Keratinocyte (primary cell): ENCODE data around the gene MICAL3. TPM values are rescaled to one million over a fixed set of nuclear protein-coding genes. Genes with fewer than 3 reads are reported as not detected.

Experiments used
- DNase-seq: peaks from one replicate; pipeline ENCODE4 v3.0.0-alpha.2; 2011; ENCODE audit warnings: low read depth, missing footprints, low spot score
- FAIRE-seq: peaks from 2 replicates; lab custom pipeline; 2011; peaks lifted over from hg19 to GRCh38; lab: Jason Lieb, UNC
- H2AFZ ChIP-seq: 2 replicates; pipeline ENCODE4 v1.6.0; 2012; ENCODE audit warnings: low read length, control low read depth, inconsistent platforms; ENCODE audit not compliant: control insufficient read depth
- H3K27ac ChIP-seq: 2 replicates; pipeline ENCODE4 v1.5.1; 2011; ENCODE audit warnings: low read length; ENCODE audit not compliant: control insufficient read depth, insufficient read depth
- H3K27me3 ChIP-seq: 3 replicates; pipeline ENCODE4 v1.6.0; 2011; ENCODE audit warnings: low read length; ENCODE audit not compliant: control insufficient read depth, insufficient read depth; ENCODE audit errors: extremely low read depth
- H3K36me3 ChIP-seq, 2 experiments: 2 replicates in 1 of 2; 3 replicates in 1 of 2; pipeline ENCODE4 v1.5.1; 2011; ENCODE audit warnings: low read length in 2 of 2, mild to moderate bottlenecking in 1 of 2; ENCODE audit not compliant: control insufficient read depth in 2 of 2, insufficient read depth in 2 of 2; ENCODE audit errors: extremely low read depth in 1 of 2
- H3K4me1 ChIP-seq: 3 replicates; pipeline ENCODE4 v1.5.1; 2011; ENCODE audit warnings: low read length; ENCODE audit not compliant: control insufficient read depth, insufficient read depth; ENCODE audit errors: extremely low read depth
- H3K4me2 ChIP-seq: 3 replicates; pipeline ENCODE4 v1.6.0; 2011; ENCODE audit warnings: low read depth, low read length; ENCODE audit not compliant: control insufficient read depth, insufficient read depth; ENCODE audit errors: extremely low read depth
- H3K4me3 ChIP-seq, 3 experiments: fragments of 200-600 bp in 1 of 3; sonication (generic) in 1 of 3; 2 replicates in 2 of 3; 3 replicates in 1 of 3; pipeline ENCODE4 v1.5.1; 2011 to 2016; ENCODE audit warnings: low read length in 3 of 3, mild to moderate bottlenecking in 3 of 3, control low read depth in 2 of 3, inconsistent platforms in 1 of 3, low read depth in 1 of 3, mixed read lengths in 1 of 3, mixed run types in 1 of 3, moderate library complexity in 1 of 3; ENCODE audit not compliant: control insufficient read depth in 2 of 3, insufficient read depth in 2 of 3; ENCODE audit errors: extremely low read depth in 1 of 3
- H3K79me2 ChIP-seq: 2 replicates; pipeline ENCODE4 v1.6.0; 2012; ENCODE audit warnings: low read length; ENCODE audit not compliant: control insufficient read depth, insufficient read depth
- H3K9ac ChIP-seq: 3 replicates; pipeline ENCODE4 v1.6.0; 2011; ENCODE audit warnings: low read length; ENCODE audit not compliant: control insufficient read depth, insufficient read depth; ENCODE audit errors: extremely low read depth
- H3K9me1 ChIP-seq: 3 replicates; pipeline ENCODE4 v1.6.0; 2011; ENCODE audit warnings: low read length; ENCODE audit not compliant: control insufficient read depth, insufficient read depth; ENCODE audit errors: extremely low read depth
- H3K9me3 ChIP-seq: 2 replicates; pipeline ENCODE4 v1.5.1; 2012; ENCODE audit warnings: low read depth, low read length; ENCODE audit not compliant: control insufficient read depth
- H4K20me1 ChIP-seq: 3 replicates; pipeline ENCODE4 v1.6.0; 2011; ENCODE audit warnings: low read length; ENCODE audit not compliant: control insufficient read depth, insufficient read depth; ENCODE audit errors: extremely low read depth
- CTCF ChIP-seq, 3 experiments: IDR thresholded peaks in 1 of 3; conservative IDR thresholded peaks in 1 of 3; optimal IDR thresholded peaks in 1 of 3; 2 replicates in 2 of 3; 3 replicates in 1 of 3; pipeline versions ENCODE3 to v1.5.1; 2011; ENCODE audit warnings: low read length in 3 of 3, mild to moderate bottlenecking in 3 of 3, moderate library complexity in 2 of 3, control low read depth in 1 of 3, inconsistent platforms in 1 of 3; ENCODE audit not compliant: insufficient read depth in 2 of 3; ENCODE audit errors: extremely low read depth in 1 of 3
- EZH2 ChIP-seq: IDR thresholded peaks from one replicate; pipeline ENCODE4 v1.6.1; 2012; ENCODE audit warnings: inconsistent platforms, mild to moderate bottlenecking, low read length, moderate library complexity
- dilution Hi-C: fragments of 300-500 bp; cut with MboI; formaldehyde crosslinking; loops from one replicate; pipeline ENCODE4 v1.7.0; 2020; ENCODE audit warnings: low sequenced_read_pairs; ENCODE audit not compliant: extremely low pct_ligation_motif_present
- polyA plus RNA-seq, 5 experiments: library from polyadenylated mRNA; depleted of rRNA in 3 of 5; stranded (reverse) in 3 of 5; stranded (forward) in 1 of 5; unstranded in 1 of 5; fragments of >200 nt; gene quantifications; 1 replicate in 1 of 5; 2 replicates in 3 of 5; 3 replicates in 1 of 5; pipeline versions ENCODE4 v1.2.1 to v1.2.3, GENCODE V29; 2011 to 2012; ENCODE audit warnings: missing spikeins in 2 of 5, low read depth in 1 of 5, low replicate concordance in 1 of 5

The MICAL3 gene
- polyA plus RNA-seq, 1 donor (not counting 4 experiments of a cell fraction or from before 2014, with no cell fraction given) = 27.9 TPM

DNA sequence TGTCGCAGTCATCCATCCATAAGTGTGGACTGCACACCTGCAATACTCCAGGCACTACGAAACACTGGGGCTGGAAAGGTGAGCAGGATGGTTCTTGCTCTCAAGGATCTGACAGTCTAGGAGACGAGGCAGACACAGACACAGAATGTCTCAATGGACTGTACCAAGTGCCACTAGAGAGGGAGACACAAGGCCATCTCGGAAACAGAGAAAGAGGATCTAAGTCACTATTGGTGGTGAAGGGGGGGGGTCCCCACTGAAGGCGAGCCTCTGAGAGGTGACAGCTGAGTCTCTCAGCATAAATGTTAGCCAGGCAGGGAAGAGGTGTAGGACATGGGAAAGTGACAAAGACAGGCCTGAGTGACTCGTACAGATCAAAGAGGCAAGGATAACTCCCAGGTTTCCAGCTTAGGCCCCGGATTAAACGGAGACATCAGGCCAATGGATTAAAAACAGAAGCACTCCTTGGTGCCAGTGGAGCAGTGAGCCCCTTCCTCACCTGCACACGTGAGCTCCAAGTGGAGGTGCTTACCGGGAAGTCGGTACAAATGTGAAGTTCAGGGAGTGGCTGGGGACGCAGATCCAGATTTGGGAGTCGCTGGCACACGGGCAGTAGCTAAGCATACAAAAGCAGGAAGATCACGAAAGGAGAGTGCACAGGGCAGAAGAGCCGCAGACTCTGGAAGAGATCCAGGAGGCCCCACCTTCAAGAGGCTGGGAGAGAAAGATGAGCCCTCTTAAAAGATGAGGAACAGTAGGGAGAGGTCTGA is 117.2 kb downstream of the MICAL3 start:
- H3K4me2 ChIP-seq = no peak overlapping the region
- no peak overlapping the region for H3K27ac ChIP-seq
- no peak overlapping the region for H3K4me3 ChIP-seq
- peaks cover 29 to 48% of the 10 kb centered on the region in 2 experiments for H3K36me3 ChIP-seq
- DNase-seq (no peak), FAIRE-seq (no peak)
- dilution Hi-C loops = no loop called here
- H3K9me1 ChIP-seq = peaks cover 7% of the 10 kb centered on the region
- peaks cover 14% of the 10 kb centered on the region for H3K4me1 ChIP-seq
- TF ChIP-seq CTCF (optimal IDR thresholded peaks at IDR 0.05 in 1 of 3, IDR thresholded peaks at IDR 0.05 in 1 of 3, conservative IDR thresholded peaks at IDR 0.05 in 1 of 3; ENCODE audit: extremely low read depth in 1 of 3, insufficient read depth in 2 of 3, low read length in 3 of 3) (no peak), EZH2 (no peak)
- no peaks in the 10 kb centered on the region for H3K27me3 ChIP-seq
- peaks cover 92% of the 10 kb centered on the region for H3K79me2 ChIP-seq
- no peak overlapping the region for H2AFZ ChIP-seq
- peaks cover 28% of the 10 kb centered on the region for H4K20me1 ChIP-seq
- no peak overlapping the region for H3K9ac ChIP-seq
- H3K9me3 ChIP-seq = no peaks in the 10 kb centered on the region

DNA sequence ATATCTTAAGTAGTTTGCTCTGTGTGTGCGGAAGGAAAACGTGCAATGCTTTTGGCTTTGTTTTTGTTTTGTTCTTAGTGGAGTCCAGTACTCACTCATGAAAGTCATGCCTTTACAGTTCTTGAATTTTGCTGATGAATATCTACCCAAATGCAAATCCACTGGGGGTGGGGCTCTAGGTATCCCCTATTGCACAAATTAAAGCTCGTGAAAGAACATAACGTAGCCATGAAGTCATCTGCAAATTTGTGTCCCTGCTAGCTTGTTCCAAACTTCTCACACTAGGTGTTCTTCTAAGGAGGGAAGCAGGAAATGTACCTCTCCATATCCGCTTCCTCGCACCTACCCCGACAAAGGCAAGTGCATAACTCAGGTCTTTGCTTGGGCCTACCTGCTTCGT is 118.9 kb downstream of the MICAL3 start:
- FAIRE-seq (no peak), DNase-seq (no peak)
- TF ChIP-seq EZH2 (no peak), CTCF (optimal IDR thresholded peaks at IDR 0.05 in 1 of 3, IDR thresholded peaks at IDR 0.05 in 1 of 3, conservative IDR thresholded peaks at IDR 0.05 in 1 of 3; ENCODE audit: extremely low read depth in 1 of 3, insufficient read depth in 2 of 3, low read length in 3 of 3) (no peak)
- H3K4me2 ChIP-seq = no peak overlapping the region
- no peaks in the 10 kb centered on the region for H3K9me3 ChIP-seq
- no peak overlapping the region for H3K4me3 ChIP-seq
- peaks cover 3% of the 10 kb centered on the region for H3K4me1 ChIP-seq
- no peak overlapping the region for H3K27ac ChIP-seq
- H3K9ac ChIP-seq = no peak overlapping the region
- dilution Hi-C loops = no loop called here
- no peaks in the 10 kb centered on the region for H3K27me3 ChIP-seq
- no peak overlapping the region for H2AFZ ChIP-seq
- peaks cover 31 to 51% of the 10 kb centered on the region in 2 experiments for H3K36me3 ChIP-seq
- peaks cover 76% of the 10 kb centered on the region for H3K79me2 ChIP-seq
- H3K9me1 ChIP-seq = no peaks in the 10 kb centered on the region
- H4K20me1 ChIP-seq = peaks cover 21% of the 10 kb centered on the region
